Cardiac fibroblast (primary cell): ENCODE data around the gene TBC1D4.

Experiments
- DNase-seq, 2 donors: peaks; one replicate each; pipeline versions ENCODE4 v3.0.0 to v3.0.0-alpha.2; 2010; ENCODE audit warnings: low read depth in 2 of 2
- H3K4me3 ChIP-seq, 2 donors: replicated peaks in 1 of 2; 1 replicate in 1 of 2; 2 replicates in 1 of 2; pipeline ENCODE4 v1.5.1; 2011; ENCODE audit warnings: low read depth in 2 of 2, low read length in 2 of 2, mild to moderate bottlenecking in 2 of 2, moderate library complexity in 1 of 2
- TF ChIP-seq, protein P1 (sequence below): IDR thresholded peaks from one replicate; pipeline ENCODE4 v1.5.1; 2011; ENCODE audit warnings: low read depth, mild to moderate bottlenecking, low read length, inconsistent platforms

TBC1D4 gene

DNA sequence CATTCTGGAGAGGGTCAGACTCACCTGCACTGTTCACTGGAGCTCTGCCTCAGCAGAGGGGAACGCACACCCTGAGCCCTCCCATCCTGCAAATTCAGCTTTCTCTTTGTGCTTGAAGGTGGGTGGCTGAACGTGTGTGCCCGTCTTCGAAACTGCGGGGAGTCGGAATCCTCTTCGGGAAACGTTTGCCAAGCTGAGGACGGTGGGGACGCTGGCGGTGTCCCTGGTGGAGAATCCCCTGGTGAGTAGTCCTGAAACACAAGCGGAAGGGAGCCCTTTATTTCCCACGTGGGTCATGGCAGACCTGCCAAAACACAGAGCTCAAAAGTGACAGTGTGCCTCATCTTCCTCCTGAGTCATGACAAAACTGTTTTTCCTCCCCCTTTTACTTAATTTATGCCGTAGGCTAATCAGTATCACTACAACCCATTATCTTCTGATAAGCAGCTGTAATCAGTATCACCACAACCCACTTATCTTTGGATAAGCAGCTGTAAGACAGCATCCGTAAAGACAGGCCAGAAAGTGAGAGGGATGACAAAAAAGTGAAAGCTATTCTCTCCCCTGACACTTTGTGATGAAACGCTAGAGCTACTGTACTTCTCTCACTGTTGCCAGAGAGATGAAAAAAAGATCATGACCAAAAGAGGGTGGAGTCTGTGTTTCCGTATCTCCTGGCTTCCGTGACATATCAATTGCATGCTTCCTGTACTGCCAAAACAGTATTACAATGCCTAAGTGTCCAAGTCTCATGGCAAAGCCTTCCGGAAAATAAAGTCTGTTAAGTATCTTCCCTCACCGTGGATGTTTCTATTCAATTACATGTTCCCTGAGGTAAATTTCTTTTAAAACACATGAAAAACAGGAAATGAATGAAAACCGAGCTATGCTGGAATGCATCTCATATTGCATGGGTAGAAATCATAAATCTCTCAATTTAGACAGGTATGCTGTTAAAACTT is 155.5 kb downstream of the TBC1D4 start:
- peak overlapping the region; percentile 4 to 16 for H3K4me3 ChIP-seq
- TF ChIP-seq, protein P1, sequence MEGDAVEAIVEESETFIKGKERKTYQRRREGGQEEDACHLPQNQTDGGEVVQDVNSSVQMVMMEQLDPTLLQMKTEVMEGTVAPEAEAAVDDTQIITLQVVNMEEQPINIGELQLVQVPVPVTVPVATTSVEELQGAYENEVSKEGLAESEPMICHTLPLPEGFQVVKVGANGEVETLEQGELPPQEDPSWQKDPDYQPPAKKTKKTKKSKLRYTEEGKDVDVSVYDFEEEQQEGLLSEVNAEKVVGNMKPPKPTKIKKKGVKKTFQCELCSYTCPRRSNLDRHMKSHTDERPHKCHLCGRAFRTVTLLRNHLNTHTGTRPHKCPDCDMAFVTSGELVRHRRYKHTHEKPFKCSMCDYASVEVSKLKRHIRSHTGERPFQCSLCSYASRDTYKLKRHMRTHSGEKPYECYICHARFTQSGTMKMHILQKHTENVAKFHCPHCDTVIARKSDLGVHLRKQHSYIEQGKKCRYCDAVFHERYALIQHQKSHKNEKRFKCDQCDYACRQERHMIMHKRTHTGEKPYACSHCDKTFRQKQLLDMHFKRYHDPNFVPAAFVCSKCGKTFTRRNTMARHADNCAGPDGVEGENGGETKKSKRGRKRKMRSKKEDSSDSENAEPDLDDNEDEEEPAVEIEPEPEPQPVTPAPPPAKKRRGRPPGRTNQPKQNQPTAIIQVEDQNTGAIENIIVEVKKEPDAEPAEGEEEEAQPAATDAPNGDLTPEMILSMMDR, result no peak
- DNase-seq, result peak; percentile 66 to 79

DNA sequence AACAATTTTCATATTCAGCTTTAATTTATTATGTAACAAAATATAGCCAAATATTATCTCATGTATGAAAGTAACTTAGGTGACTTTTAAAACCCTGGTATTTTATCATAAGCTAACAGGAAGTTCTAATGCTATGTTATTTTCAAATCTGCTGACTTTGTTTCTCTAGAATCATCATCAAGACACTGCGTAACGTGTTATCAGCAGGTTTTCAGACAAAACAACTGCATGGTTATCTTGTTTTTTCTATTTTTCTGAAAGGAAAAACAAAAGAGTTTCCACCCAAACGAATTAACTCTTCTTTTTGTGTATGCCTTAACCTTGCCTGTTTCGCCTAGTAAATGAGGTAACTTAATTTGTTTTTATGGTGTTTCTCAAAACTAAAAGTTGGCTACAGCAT is 156.3 kb downstream of the TBC1D4 start:
- DNase-seq, result no peak
- TF ChIP-seq, protein P1, result no peak
- H3K4me3 ChIP-seq, result no peak overlapping the region

DNA sequence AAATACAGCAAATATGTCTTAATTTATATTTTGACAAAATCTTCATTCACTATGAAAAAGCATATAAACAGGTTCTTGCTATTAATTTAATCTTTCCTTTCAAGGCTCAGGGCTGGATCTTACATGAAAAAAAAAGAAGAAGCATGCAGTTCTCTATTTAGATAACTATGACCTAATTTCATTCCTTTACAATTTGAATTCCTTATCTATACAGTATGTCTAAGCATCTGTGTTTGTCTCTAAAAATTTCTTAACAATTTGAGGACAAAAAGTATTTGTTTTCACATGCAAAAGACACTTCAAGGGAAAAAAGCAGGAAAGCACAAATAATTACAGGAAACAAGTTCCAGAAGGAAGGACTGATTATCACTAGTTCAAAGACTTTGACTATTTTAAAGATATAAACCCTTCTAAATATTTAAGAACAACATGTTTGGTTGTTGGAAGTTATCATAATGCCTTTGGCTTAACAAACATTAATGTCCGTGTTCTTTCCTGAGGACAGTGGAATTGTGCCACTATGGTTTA is 157.5 kb downstream of the TBC1D4 start:
- peak in 1 of 2 donors; percentile 9 for DNase-seq
- TF ChIP-seq, protein P1, result no peak
- no peak overlapping the region for H3K4me3 ChIP-seq

DNA sequence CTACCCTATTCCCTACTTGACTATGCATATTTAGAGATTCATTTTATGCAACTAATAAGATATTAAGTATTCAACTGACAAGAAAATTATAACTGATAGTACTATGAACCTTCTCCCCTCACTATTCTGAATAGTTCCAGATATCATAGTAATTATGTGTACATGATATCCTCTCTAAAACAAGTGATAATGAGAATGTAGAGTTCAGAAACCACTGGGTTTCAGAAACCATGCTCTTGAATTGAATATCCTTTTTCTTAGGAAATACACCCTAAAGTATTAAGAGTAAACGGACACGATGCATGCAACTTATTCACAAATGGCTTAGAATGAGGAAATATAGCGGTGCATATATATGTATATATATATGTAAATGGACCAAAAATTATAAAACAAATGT is 160.9 kb downstream of the TBC1D4 start:
- TF ChIP-seq, protein P1, result no peak
- no peak for DNase-seq
- no peak overlapping the region for H3K4me3 ChIP-seq

DNA sequence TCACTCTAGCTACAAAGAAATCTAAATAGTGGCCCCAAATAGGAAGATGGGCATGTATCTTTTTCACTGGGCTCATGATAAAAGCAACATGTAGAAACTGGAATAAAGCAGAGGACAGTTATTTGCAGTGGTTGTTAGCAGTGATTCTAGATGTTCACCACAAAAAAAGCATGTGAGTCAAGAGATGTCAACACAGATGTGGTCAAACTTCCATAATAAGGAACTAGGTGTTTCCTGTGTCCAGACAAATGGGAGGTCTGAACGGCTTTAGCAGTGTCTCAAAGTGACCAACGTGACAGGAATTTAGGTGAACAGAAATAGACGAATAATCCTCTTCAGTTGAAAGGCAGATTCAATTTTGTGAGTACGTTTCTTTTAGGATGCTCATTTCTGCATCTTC is 162.7 kb downstream of the TBC1D4 start:
- peak in 1 of 2 donors; percentile 71 for DNase-seq
- no peak overlapping the region for H3K4me3 ChIP-seq
- TF ChIP-seq, protein P1, result no peak

DNA sequence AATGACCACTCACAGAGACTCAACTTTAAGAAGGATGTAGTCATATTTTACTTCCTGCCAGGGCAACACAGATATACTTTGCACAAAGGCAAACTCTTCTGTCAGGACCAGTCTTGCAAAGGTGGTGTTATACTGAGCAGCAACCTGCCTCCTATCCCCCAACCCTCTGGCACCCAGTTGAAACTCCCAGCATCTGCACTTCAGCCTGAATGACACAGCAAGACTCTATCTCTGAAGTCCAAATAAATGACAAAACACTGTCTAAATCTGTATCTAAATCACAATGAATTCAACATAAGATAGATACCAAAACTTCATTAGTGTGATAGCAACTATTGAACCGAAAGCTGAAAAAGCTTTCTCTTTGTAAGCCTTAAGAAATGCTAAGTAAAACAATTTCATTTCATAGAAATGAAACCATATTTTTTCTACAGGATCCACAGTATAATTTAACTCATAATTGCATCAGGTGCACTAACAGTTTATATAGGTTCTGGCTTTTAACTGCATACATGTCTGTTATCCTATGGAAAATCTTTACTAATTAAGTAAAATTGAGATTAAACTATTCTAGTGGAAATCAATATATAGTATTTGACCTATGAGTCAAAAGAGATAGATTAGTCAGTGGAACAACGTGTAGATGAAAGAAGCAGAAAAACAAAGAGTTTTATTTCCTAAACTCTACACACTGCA is 163.7 kb downstream of the TBC1D4 start:
- TF ChIP-seq, protein P1, result no peak
- no peak overlapping the region for H3K4me3 ChIP-seq
- no peak for DNase-seq
